Esophagus squamous epithelium (tissue), 5 donors: Measurements from ENCODE around the gene SPRY4. TPM values are rescaled to one million over a fixed set of nuclear protein-coding genes. Genes with fewer than 3 reads are reported as not detected.
"Not testable (repeated sequence)": the region's sequence is repeated elsewhere in the genome, so short reads cannot be mapped to it uniquely, and the experiment has no call there.

Experiments
- DNase-seq: peaks from one replicate; lab custom pipeline; 2025; lab: John Stamatoyannopoulos, UW
- H3K27ac ChIP-seq, 4 donors: fragments of 200-600 bp; sonication (generic); one replicate each; pipeline ENCODE4 v1.5.1; 2016 to 2019; ENCODE audit warnings: mild to moderate bottlenecking in 1 of 4
- H3K27me3 ChIP-seq, 4 donors: fragments of 200-600 bp; sonication (generic); 1 replicate in 3 of 4; 2 replicates in 1 of 4; pipeline versions ENCODE4 v1.5.1 to v1.6.0; 2017 to 2021; ENCODE audit warnings: antibody characterized with exemption in 1 of 4
- H3K36me3 ChIP-seq, 3 donors: fragments of 200-600 bp; sonication (generic); one replicate each; pipeline ENCODE4 v1.5.1; 2016 to 2019
- H3K4me1 ChIP-seq, 3 donors: fragments of 200-600 bp; sonication (generic); one replicate each; pipeline ENCODE4 v1.5.1; 2017 to 2019
- H3K4me3 ChIP-seq, 4 donors: fragments of 200-600 bp; sonication (generic); 1 replicate in 3 of 4; 2 replicates in 1 of 4; pipeline ENCODE4 v1.5.1; 2016 to 2019; ENCODE audit warnings: mild to moderate bottlenecking in 2 of 4, moderate library complexity in 1 of 4
- H3K9me3 ChIP-seq, 3 donors: fragments of 200-600 bp; sonication (generic); one replicate each; pipeline ENCODE4 v1.5.1; 2016 to 2019
- CTCF ChIP-seq, 6 experiments: fragments of 450-650 bp in 4 of 6; fragments of 200-600 bp in 2 of 6; sonication (generic) in 2 of 6; IDR thresholded peaks; one replicate each; pipeline ENCODE4 v1.5.1; 2016 to 2019; ENCODE audit warnings: antibody characterized with exemption in 6 of 6, mild to moderate bottlenecking in 4 of 6, moderate library complexity in 4 of 6
- POLR2A ChIP-seq, 4 donors: fragments of 450-650 bp; IDR thresholded peaks; one replicate each; pipeline ENCODE4 v1.6.1; 2017; ENCODE audit warnings: antibody characterized with exemption in 4 of 4, mild to moderate bottlenecking in 4 of 4, moderate library complexity in 3 of 4
- WGBS, 2 donors: methylation state at CpG; one replicate each; pipeline ENCODE4 v1.1.5; 2018; 5-methylcytosine and 5-hydroxymethylcytosine counted together
- intact Hi-C: fragments of 100-400 bp; cut with DNase I; formaldehyde crosslinking; loops from one replicate; pipeline ENCODE4 v1.15.0; 2022
- total RNA-seq, 4 donors: library from RNA; depleted of rRNA; stranded (reverse); fragments of >200 nt; gene quantifications; one replicate each; pipeline ENCODE4 v1.1.0, GENCODE V29; 2016
- donor health status: DM: yes; HTN: yes; CAD: no.

SPRY4 gene
- total RNA-seq, 4 donors from 2014 or later = 1.9 to 7.1 (median 4.4) TPM

- TF ChIP-seq POLR2A (IDR thresholded peaks at IDR 0.05) (no peak), CTCF (IDR thresholded peaks at IDR 0.05) (no peak)
- Histone ChIP-seq H3K36me3 (no peaks in the 10 kb centered on the region), H3K27me3 (peaks cover 0 to 37% (median 0%) of the 10 kb centered on the region in 4 donors), H3K27ac (peak overlapping the region in 3 of 4 donors; percentile 27 to 63 (median 62)), H3K4me3 (no peak overlapping the region), H3K4me1 (peaks cover 0 to 41% (median 8%) of the 10 kb centered on the region in 3 donors), H3K9me3 (no peaks in the 10 kb centered on the region)
- WGBS, 2 donors = 62 to 72% methylated on average over 10 to 13 of the region's 17 CpGs
- intact Hi-C loops = no loop called here
- no peak for DNase-seq
Measured at GRCh38 chr5:142280066-142281007, 44.5 kb downstream of the SPRY4 start.

- peaks cover 0 to 37% (median 8%) of the 10 kb centered on the region in 3 donors for H3K4me1 ChIP-seq
- H3K9me3 ChIP-seq = no peaks in the 10 kb centered on the region
- 83 to 100% methylated on average over 1 of the region's 1 CpG for WGBS, 2 donors
- DNase-seq = no peak
- no peak overlapping the region for H3K27ac ChIP-seq
- H3K4me3 ChIP-seq = no peak overlapping the region
- TF ChIP-seq CTCF (IDR thresholded peaks at IDR 0.05) = no peak
- no peak for TF ChIP-seq POLR2A (IDR thresholded peaks at IDR 0.05)
- intact Hi-C loops = no loop called here
- H3K36me3 ChIP-seq = no peaks in the 10 kb centered on the region
- H3K27me3 ChIP-seq = peaks cover 0 to 37% (median 0%) of the 10 kb centered on the region in 4 donors
Measured at GRCh38 chr5:142278627-142279026, 46.2 kb downstream of the SPRY4 start.

- H3K36me3 ChIP-seq = no peaks in the 10 kb centered on the region
- intact Hi-C loops = no loop called here
- no peak overlapping the region for H3K27ac ChIP-seq
- H3K4me3 ChIP-seq = no peak overlapping the region
- peaks cover 0 to 37% (median 0%) of the 10 kb centered on the region in 4 donors for H3K27me3 ChIP-seq
- no peaks in the 10 kb centered on the region for H3K9me3 ChIP-seq
- no peak for DNase-seq
- TF ChIP-seq CTCF (IDR thresholded peaks at IDR 0.05) = no peak
- TF ChIP-seq POLR2A (IDR thresholded peaks at IDR 0.05) = no peak
- 95 to 100% methylated on average over 3 of the region's 3 CpGs for WGBS, 2 donors
- H3K4me1 ChIP-seq = peaks cover 0 to 29% (median 6%) of the 10 kb centered on the region in 3 donors
Measured at GRCh38 chr5:142277796-142278195, 47.0 kb downstream of the SPRY4 start.

- H3K9me3 ChIP-seq = no peaks in the 10 kb centered on the region
- peaks cover 0 to 16% (median 4%) of the 10 kb centered on the region in 3 donors for H3K4me1 ChIP-seq
- H3K27ac ChIP-seq = no peak overlapping the region
- intact Hi-C loops = no loop called here
- peaks cover 0 to 37% (median 0%) of the 10 kb centered on the region in 4 donors for H3K27me3 ChIP-seq
- no peak for DNase-seq
- no peaks in the 10 kb centered on the region for H3K36me3 ChIP-seq
- 77 to 81% methylated on average over 6 of the region's 6 CpGs for WGBS, 2 donors
- H3K4me3 ChIP-seq = no peak overlapping the region
- TF ChIP-seq CTCF (IDR thresholded peaks at IDR 0.05) (no peak), POLR2A (IDR thresholded peaks at IDR 0.05) (no peak)
Measured at GRCh38 chr5:142276517-142276916, 48.3 kb downstream of the SPRY4 start.

- TF ChIP-seq CTCF (IDR thresholded peaks at IDR 0.05) (no peak), POLR2A (IDR thresholded peaks at IDR 0.05) (no peak)
- H3K27ac ChIP-seq = no peak overlapping the region
- H3K4me1 ChIP-seq = peaks cover 0 to 6% (median 0%) of the 10 kb centered on the region in 3 donors
- DNase-seq = no peak
- peaks cover 0 to 34% (median 0%) of the 10 kb centered on the region in 4 donors for H3K27me3 ChIP-seq
- no peak overlapping the region for H3K4me3 ChIP-seq
- H3K9me3 ChIP-seq = no peaks in the 10 kb centered on the region
- WGBS, 2 donors = 44 to 66% methylated on average over 3 of the region's 3 CpGs
- H3K36me3 ChIP-seq = no peaks in the 10 kb centered on the region
- intact Hi-C loops = no loop called here
Measured at GRCh38 chr5:142275496-142275895, 49.3 kb downstream of the SPRY4 start.

- H3K4me1 ChIP-seq, DNase-seq, H3K4me3 ChIP-seq, H3K36me3 ChIP-seq, H3K27ac ChIP-seq, intact Hi-C loops, H3K27me3 ChIP-seq, H3K9me3 ChIP-seq: not testable (repeated sequence)
- 81% methylated on average over 4 to 5 of the region's 5 CpGs for WGBS, 2 donors
Measured at GRCh38 chr5:142272596-142272995, 52.2 kb downstream of the SPRY4 start.

- intact Hi-C loops, H3K27ac ChIP-seq, DNase-seq, H3K4me1 ChIP-seq, H3K9me3 ChIP-seq, H3K36me3 ChIP-seq, H3K27me3 ChIP-seq, H3K4me3 ChIP-seq: not testable (repeated sequence)
- WGBS, 2 donors = 88 to 91% methylated on average over 4 of the region's 4 CpGs
Measured at GRCh38 chr5:142264084-142264483, 60.7 kb downstream of the SPRY4 start.
